Right lobe of liver (tissue), 6 donors: ENCODE measurements around the gene BPIFB6. TPM values are rescaled to one million over a fixed set of nuclear protein-coding genes. Genes with fewer than 3 reads are reported as not detected.

Experiments used
- ATAC-seq, 4 donors: fragments of 200-7000 bp; cut with Tn5 transposase; one replicate each; pipeline ENCODE4 v1.9.1; 2020; ENCODE audit warnings: mild to moderate bottlenecking in 4 of 4, moderate library complexity in 4 of 4
- DNase-seq, 3 donors: peaks; one replicate each; pipeline ENCODE4 v3.0.0-alpha.2; 2020
- H3K27ac ChIP-seq, 3 donors: fragments of 200-600 bp; one replicate each; pipeline ENCODE4 v1.8.0; 2022
- H3K27me3 ChIP-seq, 2 donors: fragments of 200-600 bp; one replicate each; pipeline ENCODE4 v1.8.0; 2022
- H3K36me3 ChIP-seq, 4 donors: fragments of 200-600 bp; sonication (generic) in 1 of 4; one replicate each; pipeline versions ENCODE4 v1.5.1 to v1.8.0; 2017 to 2022; ENCODE audit warnings: control low read depth in 1 of 4
- H3K4me1 ChIP-seq, 4 donors: fragments of 200-600 bp; sonication (generic) in 1 of 4; one replicate each; pipeline versions ENCODE4 v1.5.1 to v1.8.0; 2017 to 2022; ENCODE audit warnings: control low read depth in 1 of 4
- H3K4me3 ChIP-seq, 3 donors: fragments of 200-600 bp; one replicate each; pipeline ENCODE4 v1.8.0; 2022
- H3K9me3 ChIP-seq, 4 donors: fragments of 200-600 bp; sonication (generic) in 1 of 4; one replicate each; pipeline versions ENCODE4 v1.5.1 to v1.8.0; 2017 to 2022; ENCODE audit warnings: control low read depth in 1 of 4
- POLR2A ChIP-seq: fragments of 450-650 bp; IDR thresholded peaks from one replicate; pipeline ENCODE4 v1.6.1; 2017; ENCODE audit warnings: antibody characterized with exemption, mild to moderate bottlenecking
- WGBS: methylation state at CpG from one replicate; pipeline ENCODE4 v1.1.6; 2018; ENCODE audit warnings: low coverage, low lambda C conversion rate; ENCODE audit not compliant: insufficient coverage; ENCODE audit errors: missing lambda C conversion rate; 5-methylcytosine and 5-hydroxymethylcytosine counted together
- intact Hi-C, 2 donors: fragments of 100-400 bp; cut with DNase I; formaldehyde crosslinking; loops; one replicate each; pipeline versions ENCODE4 v1.11.2 to v1.14.1; 2022
- total RNA-seq, 6 experiments: library from RNA; depleted of rRNA in 2 of 6; stranded (reverse); fragments of >200 nt in 2 of 6; fragmentation: NEBNext Ultra II Directional in 3 of 6; extraction: Animal tissue kit (Norgen Biotek cat#: 25700) in 3 of 6; gene quantifications; one replicate each; pipeline versions ENCODE4 v1.1.0 to v1.2.4, GENCODE V29; 2016 to 2023
- TF ChIP-seq, protein P1 (sequence below), 4 donors: fragments of 200-600 bp in 3 of 4; fragments of 450-650 bp in 1 of 4; IDR thresholded peaks; one replicate each; pipeline versions ENCODE4 v1.5.1 to v1.8.0; 2016 to 2022; ENCODE audit warnings: antibody characterized with exemption in 4 of 4, mild to moderate bottlenecking in 2 of 4
- donor health status: DM: no; HTN: yes; CAD: no.
- donor health status: DM: no; HTN: no; CAD: no.
- donor health status: DM: no; HTN: no; CAD: no.
- donor health status: DM: no; HTN: yes; CAD: no.
- donor health status: DM: no; HTN: yes; CAD: no.

Gene BPIFB6
- total RNA-seq, 6 experiments from 2014 or later = not detected

GRCh38 chr20:33076662-33077372 is 45.4 kb downstream of the BPIFB6 start:
- H3K4me3 ChIP-seq = no peak overlapping the region
- ATAC-seq = peak in 3 of 4 donors; percentile 16 to 50 (median 38)
- no peaks in the 10 kb centered on the region for H3K4me1 ChIP-seq
- intact Hi-C loops = no loop called here
- H3K9me3 ChIP-seq = no peaks in the 10 kb centered on the region
- no peaks in the 10 kb centered on the region for H3K36me3 ChIP-seq
- DNase-seq = no peak
- H3K27ac ChIP-seq = no peak overlapping the region
- TF ChIP-seq POLR2A = no peak
- TF ChIP-seq, protein P1, sequence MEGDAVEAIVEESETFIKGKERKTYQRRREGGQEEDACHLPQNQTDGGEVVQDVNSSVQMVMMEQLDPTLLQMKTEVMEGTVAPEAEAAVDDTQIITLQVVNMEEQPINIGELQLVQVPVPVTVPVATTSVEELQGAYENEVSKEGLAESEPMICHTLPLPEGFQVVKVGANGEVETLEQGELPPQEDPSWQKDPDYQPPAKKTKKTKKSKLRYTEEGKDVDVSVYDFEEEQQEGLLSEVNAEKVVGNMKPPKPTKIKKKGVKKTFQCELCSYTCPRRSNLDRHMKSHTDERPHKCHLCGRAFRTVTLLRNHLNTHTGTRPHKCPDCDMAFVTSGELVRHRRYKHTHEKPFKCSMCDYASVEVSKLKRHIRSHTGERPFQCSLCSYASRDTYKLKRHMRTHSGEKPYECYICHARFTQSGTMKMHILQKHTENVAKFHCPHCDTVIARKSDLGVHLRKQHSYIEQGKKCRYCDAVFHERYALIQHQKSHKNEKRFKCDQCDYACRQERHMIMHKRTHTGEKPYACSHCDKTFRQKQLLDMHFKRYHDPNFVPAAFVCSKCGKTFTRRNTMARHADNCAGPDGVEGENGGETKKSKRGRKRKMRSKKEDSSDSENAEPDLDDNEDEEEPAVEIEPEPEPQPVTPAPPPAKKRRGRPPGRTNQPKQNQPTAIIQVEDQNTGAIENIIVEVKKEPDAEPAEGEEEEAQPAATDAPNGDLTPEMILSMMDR (IDR thresholded peaks at IDR 0.05) = peak; percentile 4 to 27 (median 26)
- WGBS = 77% methylated on average over 3 of the region's 6 CpGs
- H3K27me3 ChIP-seq = no peaks in the 10 kb centered on the region

- H3K4me3 ChIP-seq = no peak within 1 kb of the TSS
- H3K27me3 ChIP-seq = no peaks in the 10 kb centered on the region
- H3K4me1 ChIP-seq = no peaks in the 10 kb centered on the region
- ATAC-seq (no peak), DNase-seq (no peak)
- TF ChIP-seq, protein P1 (IDR thresholded peaks at IDR 0.05) = no peak
- TF ChIP-seq POLR2A = no peak
- no peaks in the 10 kb centered on the region for H3K36me3 ChIP-seq
- H3K9me3 ChIP-seq = no peaks in the 10 kb centered on the region
- no peak within 1 kb of the TSS for H3K27ac ChIP-seq
- no CpG with 5 or more reads among the region's 2 CpGs for WGBS
- intact Hi-C loops = no loop called here
These were observed 47.8 kb downstream of the BPIFB6 start, which contains the start of gene BPIFB4 for GRCh38 chr20:33079259-33079658. Gene BPIFB4 (plus strand): TSS chr20:33079643. CDS start chr20:33081527, 1,884 bp downstream.

DNA sequence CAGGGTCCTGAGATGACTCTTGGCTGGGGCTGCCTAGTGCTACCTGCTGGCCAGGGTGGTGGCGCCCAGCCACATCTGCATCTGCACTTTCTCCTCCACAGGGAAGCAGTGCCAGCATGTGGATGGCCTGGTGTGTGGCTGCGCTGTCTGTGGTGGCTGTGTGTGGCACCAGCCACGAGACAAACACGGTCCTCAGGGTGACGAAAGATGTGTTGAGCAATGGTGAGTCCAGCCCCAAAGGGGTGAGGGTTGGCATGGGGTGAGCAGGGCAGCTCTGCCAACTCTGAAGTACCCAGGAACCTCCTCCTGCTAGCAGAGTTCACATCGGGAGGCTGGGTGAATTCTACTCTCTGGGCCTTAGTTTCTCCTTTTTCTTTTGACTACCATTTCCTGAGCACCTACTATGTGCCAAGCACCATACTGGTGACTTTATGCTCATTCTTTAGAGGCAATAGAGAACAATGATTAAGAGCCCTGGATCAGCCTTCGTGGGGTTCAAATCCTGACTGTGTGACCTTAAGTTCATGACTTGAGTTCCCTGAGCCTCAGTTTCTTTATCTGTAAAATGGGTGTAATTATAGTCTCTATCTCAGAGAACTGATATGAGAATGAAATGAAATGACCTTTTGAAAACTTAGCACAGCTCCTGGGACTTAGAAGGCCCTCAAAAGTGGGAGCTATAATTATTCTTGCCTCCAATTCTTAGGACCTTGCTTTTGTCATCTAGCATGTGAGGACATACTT is 50.1 kb downstream of the BPIFB6 start:
- TF ChIP-seq, protein P1 (IDR thresholded peaks at IDR 0.05) = no peak
- no peak for TF ChIP-seq POLR2A
- DNase-seq (peak in 1 of 3 donors; percentile 78), ATAC-seq (peak; percentile 49 to 89 (median 63))
- Histone ChIP-seq H3K9me3 (no peaks in the 10 kb centered on the region), H3K27ac (no peak overlapping the region), H3K27me3 (no peaks in the 10 kb centered on the region), H3K36me3 (no peaks in the 10 kb centered on the region), H3K4me1 (no peaks in the 10 kb centered on the region), H3K4me3 (no peak overlapping the region)
- WGBS = 21% methylated on average over 3 of the region's 7 CpGs
- intact Hi-C loops = no loop called here

- Histone ChIP-seq H3K27ac (no peak overlapping the region), H3K27me3 (no peaks in the 10 kb centered on the region), H3K4me1 (no peaks in the 10 kb centered on the region), H3K4me3 (no peak overlapping the region), H3K9me3 (no peaks in the 10 kb centered on the region), H3K36me3 (no peaks in the 10 kb centered on the region)
- no peak for DNase-seq
- intact Hi-C loops = no loop called here
- ATAC-seq = peak in 1 of 4 donors; percentile 37
- WGBS = 33% methylated on average over 6 of the region's 6 CpGs
- no peak for TF ChIP-seq POLR2A
These were observed 51.1 kb downstream of the BPIFB6 start for GRCh38 chr20:33082546-33082945.
